Islet of Langerhans (tissue), 1 donor: ENCODE measurements around the gene LRRC15.

Source experiments
- FAIRE-seq: peaks from one replicate; lab custom pipeline; 2011; peaks lifted over from hg19 to GRCh38; lab: Jason Lieb, UNC

The LRRC15 gene

GRCh38 chr3:194332858-194333211 is 36.7 kb downstream of the LRRC15 start:
- FAIRE-seq, result no peak

- FAIRE-seq, result no peak
Observed at GRCh38 chr3:194330579-194330978, 39.0 kb downstream of the LRRC15 start.

- FAIRE-seq, result no peak
Observed at GRCh38 chr3:194330160-194330559, 39.4 kb downstream of the LRRC15 start.

- FAIRE-seq, result no peak
Observed at GRCh38 chr3:194329583-194329965, 40.0 kb downstream of the LRRC15 start.

- FAIRE-seq, result no peak
Observed at GRCh38 chr3:194328942-194329582, 40.5 kb downstream of the LRRC15 start.

GRCh38 chr3:194328053-194328657 is 41.4 kb downstream of the LRRC15 start:
- FAIRE-seq, result no peak

GRCh38 chr3:194327218-194328052 is 42.1 kb downstream of the LRRC15 start:
- no peak for FAIRE-seq

- FAIRE-seq, result no peak
Observed at GRCh38 chr3:194326968-194327217, 42.6 kb downstream of the LRRC15 start.

- FAIRE-seq, result no peak
Observed at GRCh38 chr3:194326192-194326967, 43.2 kb downstream of the LRRC15 start.

- no peak for FAIRE-seq
Observed at GRCh38 chr3:194325424-194326153, 44.0 kb downstream of the LRRC15 start.

GRCh38 chr3:194324823-194325327 is 44.7 kb downstream of the LRRC15 start:
- no peak for FAIRE-seq

GRCh38 chr3:194323785-194324735 is 45.5 kb downstream of the LRRC15 start:
- no peak for FAIRE-seq

GRCh38 chr3:194322678-194323211 is 46.8 kb downstream of the LRRC15 start:
- no peak for FAIRE-seq

GRCh38 chr3:194321693-194322640 is 47.6 kb downstream of the LRRC15 start:
- FAIRE-seq, result no peak

GRCh38 chr3:194320744-194321243 is 48.7 kb downstream of the LRRC15 start:
- FAIRE-seq, result no peak

GRCh38 chr3:194320100-194320499 is 49.4 kb downstream of the LRRC15 start:
- no peak for FAIRE-seq

GRCh38 chr3:194318511-194319161 is 50.9 kb downstream of the LRRC15 start:
- FAIRE-seq, result no peak

GRCh38 chr3:194316918-194317317 is 52.6 kb downstream of the LRRC15 start:
- no peak for FAIRE-seq

- no peak for FAIRE-seq
Observed at GRCh38 chr3:194315965-194316361, 53.6 kb downstream of the LRRC15 start.
